GM21390 (cell line): ENCODE data around the gene ADAMTS2.

Experiments
- ATAC-seq: cut with Tn5 transposase; IDR thresholded peaks from one replicate; pipeline ENCODE4 v1.9.1; 2021; ENCODE audit not compliant: unreplicated experiment

The ADAMTS2 gene

GRCh38 chr5:179237770-179238627 lies 107.3 kb downstream of the ADAMTS2 start:
- ATAC-seq: no peak

GRCh38 chr5:179235416-179236400 lies 109.6 kb downstream of the ADAMTS2 start:
- no peak for ATAC-seq

DNA sequence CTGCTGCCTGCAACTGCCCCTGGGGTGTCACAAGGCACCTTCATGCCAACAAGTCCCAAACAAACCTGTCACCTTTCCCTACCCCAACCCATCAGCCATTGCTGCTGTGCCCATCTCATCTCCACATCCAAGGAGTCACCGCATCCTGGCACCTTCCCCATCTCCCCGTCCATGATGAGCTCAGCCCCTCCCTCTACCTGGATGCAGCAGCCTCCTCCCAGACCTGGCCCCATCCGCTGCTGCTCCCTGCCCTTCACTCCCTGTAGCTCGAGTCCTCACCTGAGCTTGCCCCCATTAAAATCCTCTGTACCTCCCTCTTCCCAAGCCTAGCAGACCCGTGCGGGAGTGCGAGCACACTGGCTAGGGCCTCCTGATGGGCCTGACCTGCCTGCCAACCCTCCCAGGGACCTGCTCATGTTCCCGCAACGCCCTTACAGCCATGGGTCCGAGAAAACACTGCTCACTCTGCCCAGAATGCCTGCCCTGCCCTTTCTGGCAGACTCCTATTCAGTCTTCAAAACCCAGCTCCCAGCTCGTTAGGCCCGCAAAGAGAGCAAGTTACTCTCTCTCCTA lies 110.6 kb downstream of the ADAMTS2 start:
- ATAC-seq: no peak

DNA sequence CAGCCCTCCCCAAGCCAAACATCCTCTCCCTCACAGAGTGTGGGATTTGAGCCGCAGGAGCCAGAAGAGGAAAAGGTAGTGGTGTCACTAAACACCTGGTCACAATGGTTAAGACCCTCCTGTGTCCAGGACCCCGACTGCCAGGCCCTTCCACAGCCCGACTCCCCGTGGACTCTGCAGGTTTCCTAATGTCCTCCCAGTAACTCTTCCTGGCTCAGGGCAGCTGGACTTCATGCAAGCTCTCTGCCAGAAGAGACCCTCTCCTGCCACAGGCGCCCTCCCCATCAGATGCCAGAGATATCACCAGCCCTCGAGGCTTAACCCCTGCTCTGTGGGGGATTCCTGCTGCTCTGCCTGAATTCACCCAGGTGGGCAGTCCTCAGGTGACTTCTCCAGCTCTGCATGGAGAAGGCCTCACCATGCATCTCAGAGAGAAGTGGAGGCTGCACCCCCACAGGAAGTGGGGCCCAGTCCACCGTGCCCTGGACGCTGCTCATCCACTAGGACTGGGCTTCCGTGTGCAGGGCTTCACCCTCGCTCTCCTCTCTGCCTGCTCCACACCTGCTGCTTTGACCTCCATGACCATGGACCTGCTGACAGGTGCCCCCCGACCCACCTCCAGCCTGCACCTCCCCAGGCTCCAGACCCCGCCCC lies 111.2 kb downstream of the ADAMTS2 start:
- no peak for ATAC-seq

DNA sequence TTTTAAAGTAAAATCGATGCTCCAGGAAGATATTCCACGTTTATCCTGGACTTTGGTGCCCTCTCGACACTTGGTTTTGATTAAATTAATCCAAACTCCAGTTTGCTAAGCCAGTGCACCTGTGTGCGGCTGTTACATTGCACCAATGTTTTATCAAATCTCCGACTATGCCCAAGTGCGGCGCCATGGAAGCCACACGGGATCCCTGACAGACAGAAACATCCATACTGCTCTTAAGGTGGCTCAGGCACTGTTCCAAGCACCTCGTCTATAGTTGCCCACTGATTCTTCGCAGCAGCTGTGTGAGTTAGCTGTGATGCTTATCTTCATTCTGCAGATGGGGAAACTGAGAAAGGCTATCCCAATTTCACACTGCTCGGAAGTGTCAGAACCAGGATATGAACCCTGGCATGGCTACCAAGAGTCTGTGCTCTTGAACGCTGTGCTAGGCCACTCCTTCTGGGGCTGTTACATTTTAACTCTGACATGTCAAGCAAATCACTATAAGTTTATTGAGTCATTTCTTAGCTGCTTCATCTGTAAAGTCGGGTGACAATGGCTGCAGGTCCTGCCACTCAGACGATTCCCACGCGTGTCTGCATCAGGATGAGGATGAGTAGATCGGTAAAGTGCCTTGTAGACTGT lies 113.0 kb downstream of the ADAMTS2 start:
- no peak for ATAC-seq

DNA sequence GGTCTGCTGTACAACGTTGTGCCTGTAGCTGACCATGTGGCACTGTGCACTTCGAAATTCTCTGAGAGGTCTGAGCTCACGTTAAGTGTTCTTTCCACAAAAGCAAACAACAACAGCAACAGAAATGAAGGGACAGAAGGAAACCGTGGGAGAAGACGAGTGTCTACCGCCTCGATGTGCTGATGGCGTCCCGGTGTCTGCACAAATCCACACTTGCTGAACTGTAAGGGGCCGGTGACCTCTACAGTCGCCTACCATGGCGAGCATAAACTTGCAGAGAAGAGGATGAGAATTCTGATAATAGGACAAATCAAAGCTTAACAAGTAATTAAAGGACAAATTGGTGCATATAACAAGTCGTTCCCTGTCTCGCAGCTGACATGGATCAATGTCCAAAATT lies 114.0 kb downstream of the ADAMTS2 start:
- no peak for ATAC-seq

- ATAC-seq: no peak
Observed at GRCh38 chr5:179230061-179230461, 115.2 kb downstream of the ADAMTS2 start.

GRCh38 chr5:179229331-179229831 lies 115.9 kb downstream of the ADAMTS2 start:
- ATAC-seq: no peak

- ATAC-seq: no peak
Observed at GRCh38 chr5:179228341-179229121, 116.7 kb downstream of the ADAMTS2 start.

GRCh38 chr5:179227580-179228311 lies 117.5 kb downstream of the ADAMTS2 start:
- no peak for ATAC-seq

DNA sequence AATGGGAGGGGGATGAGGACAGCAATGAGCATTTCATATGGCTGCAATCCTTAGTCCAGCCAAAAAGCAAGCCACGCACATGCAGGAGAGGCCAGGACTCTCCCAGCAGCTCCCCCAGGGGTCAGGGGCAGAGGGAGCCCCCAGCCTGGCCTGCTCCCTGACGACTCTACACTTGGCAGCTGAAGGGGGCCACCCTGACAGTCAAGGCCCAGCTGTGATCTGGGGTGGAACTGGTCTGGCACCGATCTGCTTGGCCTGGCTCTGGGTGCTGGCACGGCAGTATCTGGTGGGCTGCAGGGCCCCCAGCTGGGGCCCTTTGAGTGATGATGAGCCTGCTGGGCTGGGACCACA lies 118.1 kb downstream of the ADAMTS2 start:
- no peak for ATAC-seq

GRCh38 chr5:179226696-179227095 lies 118.6 kb downstream of the ADAMTS2 start:
- no peak for ATAC-seq

- ATAC-seq: no peak
Observed at GRCh38 chr5:179225387-179225786, 119.9 kb downstream of the ADAMTS2 start.

DNA sequence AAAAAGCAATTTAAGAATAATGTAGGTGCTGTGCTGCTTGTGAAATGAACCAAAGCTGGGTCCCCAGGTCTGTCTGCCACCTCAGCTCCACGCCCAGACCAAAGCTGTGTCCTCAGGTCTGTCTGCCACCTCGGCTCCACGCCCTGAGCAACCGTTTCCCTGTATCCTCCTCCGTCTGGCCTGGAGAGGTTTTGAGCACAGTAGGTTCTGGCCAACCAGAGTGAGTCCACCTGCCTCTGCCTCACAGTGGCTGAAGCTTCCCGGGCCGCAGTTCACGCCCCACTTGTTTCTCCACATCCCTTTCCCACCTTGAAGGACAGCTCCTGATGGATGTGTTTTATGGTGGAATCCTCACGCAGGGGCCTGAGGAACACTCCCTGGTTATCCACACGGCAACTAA lies 120.5 kb downstream of the ADAMTS2 start:
- no peak for ATAC-seq

DNA sequence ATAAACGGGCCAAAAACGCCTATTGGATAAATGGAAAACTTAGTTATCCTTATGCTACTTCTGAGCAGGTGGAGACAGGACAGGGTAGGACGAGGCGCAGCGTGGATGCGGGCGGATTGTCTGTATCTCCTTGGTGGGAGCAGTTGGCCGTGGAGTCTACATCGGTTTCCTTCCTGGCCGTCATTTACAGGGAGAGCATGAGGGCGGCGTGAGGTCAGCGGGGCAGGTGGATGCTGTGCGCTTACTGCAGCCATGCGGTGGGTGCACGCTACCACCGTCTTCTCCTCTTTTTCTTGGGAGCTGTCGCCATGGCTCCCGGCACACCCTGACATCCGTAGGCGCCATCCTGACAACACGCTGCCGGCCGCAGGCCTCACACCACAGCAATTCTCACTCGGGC lies 121.3 kb downstream of the ADAMTS2 start:
- ATAC-seq: no peak

- no peak for ATAC-seq
Observed at GRCh38 chr5:179223528-179223927, 121.7 kb downstream of the ADAMTS2 start.

- no peak for ATAC-seq
Observed at GRCh38 chr5:179222246-179223017, 122.8 kb downstream of the ADAMTS2 start.

- ATAC-seq: no peak
Observed at GRCh38 chr5:179221877-179222220, 123.4 kb downstream of the ADAMTS2 start.
